Testis (tissue), 3 donors: ENCODE measurements around the gene METTL23. TPM values are rescaled to one million over a fixed set of nuclear protein-coding genes. Genes with fewer than 3 reads are reported as not detected.
"Not testable (repeated sequence)": the region's sequence is repeated elsewhere in the genome, so short reads cannot be mapped to it uniquely, and the experiment has no call there.

Experiments used
- DNase-seq: peaks from one replicate; pipeline ENCODE4 v3.0.0-alpha.2; 2019
- H3K27ac ChIP-seq, 2 donors: fragments of 200-600 bp; sonication (generic); one replicate each; pipeline ENCODE4 v1.5.1; 2019
- H3K27me3 ChIP-seq: fragments of 200-600 bp; sonication (generic); one replicate; pipeline ENCODE4 v1.5.1; 2019
- H3K36me3 ChIP-seq: fragments of 200-600 bp; sonication (generic); one replicate; pipeline ENCODE4 v1.5.1; 2017; ENCODE audit warnings: low read depth; ENCODE audit errors: missing control alignments
- H3K4me1 ChIP-seq: fragments of 200-600 bp; sonication (generic); one replicate; pipeline ENCODE4 v1.5.1; 2019
- H3K4me3 ChIP-seq, 2 donors: fragments of 200-600 bp; sonication (generic); one replicate each; pipeline ENCODE4 v1.5.1; 2017 to 2019
- H3K9me3 ChIP-seq: fragments of 200-600 bp; sonication (generic); one replicate; pipeline ENCODE4 v1.5.1; 2017
- POLR2A ChIP-seq: fragments of 450-650 bp; IDR thresholded peaks from one replicate; pipeline ENCODE4 v1.6.1; 2017; ENCODE audit warnings: antibody characterized with exemption, mild to moderate bottlenecking, moderate library complexity
- WGBS, 2 donors: methylation state at CpG; one replicate each; pipeline ENCODE4 v1.1.5; 2018; 5-methylcytosine and 5-hydroxymethylcytosine counted together
- intact Hi-C: fragments of 100-400 bp; cut with DNase I; formaldehyde crosslinking; loops from one replicate; pipeline ENCODE4 v1.15.1; 2023; ENCODE audit warnings: low total_unique reads
- polyA plus RNA-seq: library from polyadenylated mRNA; stranded (reverse); fragments of 350-450 nt; fragmentation: Illumina TruSeq; extraction: RNeasy Lipid Tissue Mini Kit (QIAGEN cat#74804); gene quantifications from one replicate; pipeline ENCODE4 v1.2.3, GENCODE V29; 2014; ENCODE audit warnings: low read depth, low replicate concordance; ENCODE audit not compliant: insufficient read depth
- total RNA-seq, 2 donors: library from RNA; depleted of rRNA; stranded (reverse); fragments of >200 nt; gene quantifications; one replicate each; pipeline ENCODE4 v1.2.3, GENCODE V29; 2016
- TF ChIP-seq, protein P1 (sequence below), 3 experiments: fragments of 450-650 bp in 2 of 3; fragments of 200-600 bp in 1 of 3; sonication (generic) in 1 of 3; IDR thresholded peaks; one replicate each; pipeline ENCODE4 v1.5.1; 2016 to 2019; ENCODE audit warnings: antibody characterized with exemption in 3 of 3, mild to moderate bottlenecking in 2 of 3, moderate library complexity in 1 of 3

The METTL23 gene
- total and polyA plus RNA-seq, 3 donors from 2014 or later, result 37.5 to 122 (median 45.3) TPM

DNA sequence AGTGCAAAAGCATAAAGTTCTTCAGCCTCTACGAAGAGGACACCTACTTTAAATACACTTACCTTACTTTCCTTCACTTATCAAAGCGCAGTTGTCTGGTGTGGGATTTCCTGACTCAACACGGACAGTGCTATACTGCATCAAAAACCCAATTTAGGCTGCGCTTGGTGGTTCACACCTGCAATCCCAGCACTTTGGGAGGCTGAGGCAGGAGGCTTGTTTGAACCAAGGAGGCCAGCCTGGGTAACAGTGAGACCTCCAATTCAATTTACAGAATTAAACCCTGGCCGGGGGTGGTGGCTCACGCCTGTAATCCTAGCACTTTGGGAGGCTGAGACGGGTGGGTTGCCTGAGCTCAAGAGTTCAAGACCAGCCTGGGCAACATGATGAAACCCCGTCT is 4.4 kb upstream of the METTL23 start:
- Histone ChIP-seq H3K9me3 (no peaks in the 10 kb centered on the region), H3K4me3 (no peak overlapping the region), H3K27ac (no peak overlapping the region), H3K4me1 (peaks cover 9% of the 10 kb centered on the region), H3K36me3 (no peaks in the 10 kb centered on the region), H3K27me3 (no peaks in the 10 kb centered on the region)
- intact Hi-C loops, result no loop called here
- WGBS, 2 donors, result 89 to 95% methylated on average over 8 of the region's 8 CpGs
- TF ChIP-seq, protein P1, sequence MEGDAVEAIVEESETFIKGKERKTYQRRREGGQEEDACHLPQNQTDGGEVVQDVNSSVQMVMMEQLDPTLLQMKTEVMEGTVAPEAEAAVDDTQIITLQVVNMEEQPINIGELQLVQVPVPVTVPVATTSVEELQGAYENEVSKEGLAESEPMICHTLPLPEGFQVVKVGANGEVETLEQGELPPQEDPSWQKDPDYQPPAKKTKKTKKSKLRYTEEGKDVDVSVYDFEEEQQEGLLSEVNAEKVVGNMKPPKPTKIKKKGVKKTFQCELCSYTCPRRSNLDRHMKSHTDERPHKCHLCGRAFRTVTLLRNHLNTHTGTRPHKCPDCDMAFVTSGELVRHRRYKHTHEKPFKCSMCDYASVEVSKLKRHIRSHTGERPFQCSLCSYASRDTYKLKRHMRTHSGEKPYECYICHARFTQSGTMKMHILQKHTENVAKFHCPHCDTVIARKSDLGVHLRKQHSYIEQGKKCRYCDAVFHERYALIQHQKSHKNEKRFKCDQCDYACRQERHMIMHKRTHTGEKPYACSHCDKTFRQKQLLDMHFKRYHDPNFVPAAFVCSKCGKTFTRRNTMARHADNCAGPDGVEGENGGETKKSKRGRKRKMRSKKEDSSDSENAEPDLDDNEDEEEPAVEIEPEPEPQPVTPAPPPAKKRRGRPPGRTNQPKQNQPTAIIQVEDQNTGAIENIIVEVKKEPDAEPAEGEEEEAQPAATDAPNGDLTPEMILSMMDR (IDR thresholded peaks at IDR 0.05), result no peak
- no peak for TF ChIP-seq POLR2A
- DNase-seq, result peak; percentile 11

DNA sequence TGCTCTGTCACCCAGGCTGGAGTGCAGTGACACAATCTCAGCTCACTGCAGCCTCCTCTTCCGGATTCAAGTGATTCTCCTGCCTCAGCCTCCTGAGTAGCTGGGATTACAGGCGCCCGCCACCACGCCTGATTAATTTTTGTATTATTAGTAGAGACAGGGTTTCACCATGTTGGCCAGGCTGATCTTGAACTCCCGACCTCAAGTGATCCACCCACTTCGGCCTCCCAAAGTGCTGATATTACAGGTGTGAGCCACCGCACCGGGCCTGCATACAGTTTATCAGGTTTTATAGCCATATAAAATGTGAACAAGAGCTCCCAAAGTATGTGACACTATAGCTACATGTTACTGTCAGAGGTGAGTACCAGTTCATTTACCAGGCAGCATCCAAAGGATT is 3.7 kb upstream of the METTL23 start:
- not testable (repeated sequence) for H3K36me3 ChIP-seq
- 92 to 93% methylated on average over 8 of the region's 8 CpGs for WGBS, 2 donors

DNA sequence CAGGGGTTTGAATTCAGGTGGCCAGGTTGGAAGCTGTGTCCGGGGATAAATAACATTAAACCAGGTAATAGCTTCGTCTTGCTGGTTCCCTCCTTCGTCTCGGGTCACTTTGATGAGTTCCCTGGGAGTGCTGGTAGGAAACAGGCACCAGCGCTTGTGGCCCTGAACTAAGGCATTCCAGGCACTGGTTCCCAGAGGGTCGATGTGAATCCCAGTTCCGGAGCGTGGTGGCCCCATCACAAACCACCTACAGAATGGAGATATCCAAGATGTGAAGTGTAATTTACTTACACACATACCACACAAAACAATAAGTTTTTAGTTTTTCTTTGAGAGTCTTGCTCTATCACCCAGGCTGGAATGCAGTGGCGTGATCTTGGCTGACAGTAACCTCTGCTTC is 2.8 kb upstream of the METTL23 start:
- Histone ChIP-seq H3K27me3 (no peaks in the 10 kb centered on the region), H3K36me3 (no peaks in the 10 kb centered on the region)

More for the DNA sequence above, 3.7 kb upstream of the METTL23 start:
- DNase-seq, result peak; percentile 11
- H3K4me3 ChIP-seq, intact Hi-C loops, H3K27ac ChIP-seq, H3K27me3 ChIP-seq, H3K9me3 ChIP-seq: not testable (repeated sequence)
- peaks cover 16% of the 10 kb centered on the region for H3K4me1 ChIP-seq

DNA sequence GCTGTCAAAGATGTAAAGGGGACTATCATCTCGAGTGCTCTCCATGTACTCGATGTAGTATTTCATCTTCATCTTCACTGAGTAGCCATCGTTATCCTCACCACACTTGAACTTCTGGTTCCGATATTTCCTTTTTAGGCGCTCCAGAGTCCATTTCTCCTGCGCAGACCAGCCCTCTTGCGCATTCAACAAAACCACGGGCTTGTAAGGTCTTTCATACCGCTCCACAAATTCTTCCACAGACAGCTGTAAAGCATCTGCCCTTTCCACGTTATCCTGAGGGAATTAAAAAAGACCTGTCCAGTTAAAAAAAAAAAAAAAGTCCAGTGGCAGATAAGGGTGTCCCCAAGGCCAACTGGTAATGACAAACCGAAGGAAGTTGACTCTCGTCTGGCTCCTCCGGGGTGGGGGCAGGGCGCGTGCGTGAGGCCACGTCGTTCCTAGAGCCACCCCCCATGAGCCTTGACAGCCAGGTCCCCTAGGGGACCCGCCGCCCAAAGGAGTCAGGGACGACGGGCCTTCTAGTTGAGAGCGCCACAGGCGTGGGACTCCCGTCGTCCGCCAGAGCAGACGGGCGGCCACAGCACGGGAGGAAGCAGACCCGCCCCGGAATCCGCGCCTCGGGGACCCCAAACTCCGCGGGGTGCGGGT is 934 bp upstream of the METTL23 start:
- peak overlapping the region; percentile 98 to 99 for H3K27ac ChIP-seq
- peak overlapping the region; percentile 87 to 99 for H3K4me3 ChIP-seq
- intact Hi-C loops, result no loop called here
- TF ChIP-seq, protein P1 (IDR thresholded peaks at IDR 0.05), result no peak
- no peak for TF ChIP-seq POLR2A
- no peaks in the 10 kb centered on the region for H3K36me3 ChIP-seq
- H3K9me3 ChIP-seq, result no peaks in the 10 kb centered on the region
- DNase-seq, result peak; percentile 87
- H3K4me1 ChIP-seq, result peaks cover 18% of the 10 kb centered on the region
- no peaks in the 10 kb centered on the region for H3K27me3 ChIP-seq
- 1 to 3% methylated on average over 22 to 37 of the region's 38 CpGs for WGBS, 2 donors

More for the DNA sequence above, 2.8 kb upstream of the METTL23 start:
- TF ChIP-seq, protein P1 (IDR thresholded peaks at IDR 0.05), result no peak
- no peak for TF ChIP-seq POLR2A
- 95% methylated on average over 9 of the region's 9 CpGs for WGBS, 2 donors
- Histone ChIP-seq H3K4me3 (no peak overlapping the region), H3K9me3 (no peaks in the 10 kb centered on the region), H3K27ac (no peak overlapping the region), H3K4me1 (peaks cover 18% of the 10 kb centered on the region)
- intact Hi-C loops, result no loop called here
- no peak for DNase-seq

DNA sequence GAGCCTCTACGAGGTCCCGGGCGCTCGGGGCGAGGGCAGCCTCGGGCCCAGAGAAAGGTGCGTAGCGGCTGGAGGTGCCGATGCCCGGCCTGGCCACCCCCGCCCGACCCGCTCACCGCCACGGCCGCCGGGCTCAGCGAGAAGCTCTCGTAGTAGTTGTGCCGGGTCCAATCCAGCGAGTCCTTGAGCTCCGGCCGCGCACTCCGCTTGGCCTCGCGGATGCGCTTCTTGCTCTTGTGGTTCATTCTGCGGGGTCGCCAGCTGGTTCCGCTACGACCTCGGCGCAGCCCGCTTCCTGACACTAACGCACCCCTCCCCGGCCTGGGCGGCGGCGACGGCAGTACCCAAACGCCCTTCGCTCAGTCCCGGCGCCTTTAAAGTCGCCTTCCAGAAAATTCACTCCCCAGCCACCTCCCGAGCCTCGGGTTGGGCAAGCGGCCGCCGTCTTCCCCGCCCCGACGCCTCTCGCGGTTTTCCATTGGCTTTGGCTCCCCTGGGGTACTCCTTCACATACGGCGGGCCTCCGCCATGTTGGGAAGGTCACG is 336 bp upstream of the METTL23 start, which contains the start of gene JMJD6:
Gene JMJD6, minus strand, starts transcription at position 376 of the 545 bp plus-strand sequence. Its CDS starts 131 bp downstream, at position 245.
- Histone ChIP-seq H3K36me3 (no peaks in the 10 kb centered on the region), H3K4me1 (peaks cover 13% of the 10 kb centered on the region), H3K27me3 (no peaks in the 10 kb centered on the region), H3K4me3 (peak within 1 kb of the TSS; percentile 87 to 99), H3K27ac (peak within 1 kb of the TSS; percentile 98 to 99), H3K9me3 (no peaks in the 10 kb centered on the region)
- DNase-seq, result peak; percentile 97
- TF ChIP-seq, protein P1 (IDR thresholded peaks at IDR 0.05), result no peak
- peak; percentile 75 for TF ChIP-seq POLR2A
- WGBS, 2 donors, result 0% methylated on average over 1 to 60 of the region's 60 CpGs
- intact Hi-C loops, result no loop called here
